ENCODE data around the gene GPX3.

GPX3 gene

DNA sequence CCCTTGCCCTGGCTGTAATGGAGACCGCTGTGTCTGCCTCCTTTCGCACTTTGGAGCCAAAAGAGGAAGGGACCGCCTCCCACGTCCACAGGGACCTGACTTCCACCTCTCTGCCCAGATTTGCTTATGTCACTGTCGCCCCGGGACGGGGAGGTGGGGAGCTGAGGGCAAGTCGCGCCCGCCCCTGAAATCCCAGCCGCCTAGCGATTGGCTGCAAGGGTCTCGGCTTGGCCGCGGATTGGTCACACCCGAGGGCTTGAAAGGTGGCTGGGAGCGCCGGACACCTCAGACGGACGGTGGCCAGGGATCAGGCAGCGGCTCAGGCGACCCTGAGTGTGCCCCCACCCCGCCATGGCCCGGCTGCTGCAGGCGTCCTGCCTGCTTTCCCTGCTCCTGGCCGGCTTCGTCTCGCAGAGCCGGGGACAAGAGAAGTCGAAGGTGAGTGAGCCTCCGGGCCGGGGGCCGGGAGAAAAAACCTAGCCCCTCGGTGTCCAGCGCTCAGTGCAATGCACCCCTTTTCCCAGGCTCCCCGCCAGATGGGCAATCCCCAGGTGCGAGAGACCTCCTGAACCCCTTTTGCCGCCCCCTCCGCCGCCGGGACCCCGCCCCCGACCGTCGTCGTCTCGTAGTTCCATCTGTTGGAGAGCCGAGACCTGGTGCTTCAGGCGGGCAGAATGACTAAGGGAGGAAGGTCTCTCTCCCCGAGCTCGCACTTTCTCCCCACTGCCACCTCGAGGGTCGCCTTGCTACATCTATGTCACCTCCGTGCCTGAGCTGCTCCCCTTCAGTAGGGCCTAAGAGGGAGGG lies at the start of gene GPX3:
Gene GPX3, plus strand, starts transcription at position 288 of the 807 bp plus-strand sequence. Its CDS starts 64 bp downstream, at position 352.
- DNase-seq = no peak

GRCh38 chr5:150978590-150978989 lies 41.8 kb upstream of the GPX3 start:
- no peak for DNase-seq

DNA sequence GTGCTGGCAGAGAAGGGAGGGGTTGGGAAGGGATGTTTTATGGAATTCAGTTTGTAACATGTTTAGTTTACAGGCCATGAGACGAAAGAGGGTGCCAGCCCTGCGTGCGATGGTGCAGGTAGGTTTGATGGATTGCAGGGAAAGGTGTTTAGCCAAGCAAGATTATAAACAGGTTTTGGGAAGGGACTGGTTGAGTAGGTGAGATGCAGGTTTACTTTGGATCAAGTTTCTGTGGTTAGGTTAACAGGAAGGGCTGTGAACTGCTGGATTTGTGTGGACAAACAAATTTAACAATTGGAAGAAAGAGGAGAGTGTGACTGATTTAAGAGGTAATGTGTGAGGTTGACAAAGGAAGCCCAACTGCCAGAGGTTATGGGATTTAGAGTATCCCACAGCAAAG lies 32.6 kb upstream of the GPX3 start:
- DNase-seq = no peak

- no peak for DNase-seq
These were observed 30.7 kb upstream of the GPX3 start for GRCh38 chr5:150989695-150990094.

DNA sequence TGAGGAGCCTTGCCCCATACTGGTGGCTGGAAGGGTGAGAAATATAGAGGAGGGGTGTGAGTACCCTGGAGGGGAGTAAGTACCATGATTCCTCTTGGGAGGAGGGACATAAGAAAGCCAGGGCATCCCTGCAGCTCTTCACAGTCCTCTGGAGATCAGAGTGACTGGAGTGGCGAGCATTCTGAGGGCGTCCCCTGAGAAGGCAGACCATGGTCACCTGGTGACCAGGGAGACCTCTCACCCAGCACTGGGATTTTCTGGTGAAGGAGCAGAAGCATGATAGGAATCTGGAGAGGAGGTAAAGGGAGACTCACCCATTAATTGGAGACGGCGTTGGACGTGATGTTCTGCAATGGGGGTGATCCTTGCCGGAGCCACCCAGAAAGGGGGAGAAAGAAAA lies 27.7 kb upstream of the GPX3 start:
- DNase-seq = no peak

- no peak for DNase-seq
These were observed 27.0 kb upstream of the GPX3 start for GRCh38 chr5:150993422-150993821.

GRCh38 chr5:150993826-150994412 lies 26.5 kb upstream of the GPX3 start:
- DNase-seq = no peak

GRCh38 chr5:150999704-151000442 lies 20.5 kb upstream of the GPX3 start:
- no peak for DNase-seq

GRCh38 chr5:151001436-151001835 lies 19.0 kb upstream of the GPX3 start:
- DNase-seq = no peak

- peak; percentile 20 for DNase-seq
These were observed 18.1 kb upstream of the GPX3 start for GRCh38 chr5:151002250-151002649.

GRCh38 chr5:151002681-151003502 lies 17.5 kb upstream of the GPX3 start:
- no peak for DNase-seq

GRCh38 chr5:151003503-151003860 lies 16.9 kb upstream of the GPX3 start:
- DNase-seq = no peak

GRCh38 chr5:151004499-151004898 lies 15.9 kb upstream of the GPX3 start:
- DNase-seq = no peak

DNA sequence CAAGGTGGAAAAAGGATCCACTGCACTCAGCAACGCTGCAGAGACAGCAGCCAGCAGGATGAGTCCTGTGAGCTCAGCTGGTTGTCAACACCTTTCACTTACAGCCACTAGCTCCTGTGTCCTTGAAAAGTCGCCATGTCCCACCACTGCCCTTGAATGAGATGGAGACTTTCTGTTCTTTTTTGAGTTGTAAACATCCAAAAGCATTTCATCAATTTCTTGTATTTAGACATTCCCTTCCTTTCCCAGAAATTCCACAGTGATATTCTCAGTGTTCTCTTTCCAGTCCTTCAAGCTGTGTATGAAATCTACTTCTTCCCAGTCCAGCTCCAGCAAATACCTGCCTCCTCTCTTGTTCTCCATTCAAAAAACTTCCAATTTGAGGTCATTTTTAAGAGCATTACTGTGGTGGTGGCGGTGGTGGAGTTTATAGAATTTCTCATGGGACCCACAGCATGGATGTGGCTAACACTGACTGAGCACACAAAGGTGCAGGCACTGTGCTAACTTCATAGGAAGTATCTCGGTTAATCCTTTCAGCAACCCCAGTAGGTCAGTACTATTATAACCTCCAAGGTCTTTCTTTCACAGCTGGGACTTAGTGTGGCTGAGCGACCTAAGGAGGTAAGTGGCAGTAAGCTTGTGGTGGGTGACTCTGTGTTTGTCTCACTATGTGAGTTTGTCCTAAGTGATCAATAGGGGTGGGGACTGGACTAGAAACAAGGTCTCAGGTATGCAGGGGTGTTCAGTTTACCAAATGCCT lies 15.0 kb upstream of the GPX3 start:
- DNase-seq = no peak

DNA sequence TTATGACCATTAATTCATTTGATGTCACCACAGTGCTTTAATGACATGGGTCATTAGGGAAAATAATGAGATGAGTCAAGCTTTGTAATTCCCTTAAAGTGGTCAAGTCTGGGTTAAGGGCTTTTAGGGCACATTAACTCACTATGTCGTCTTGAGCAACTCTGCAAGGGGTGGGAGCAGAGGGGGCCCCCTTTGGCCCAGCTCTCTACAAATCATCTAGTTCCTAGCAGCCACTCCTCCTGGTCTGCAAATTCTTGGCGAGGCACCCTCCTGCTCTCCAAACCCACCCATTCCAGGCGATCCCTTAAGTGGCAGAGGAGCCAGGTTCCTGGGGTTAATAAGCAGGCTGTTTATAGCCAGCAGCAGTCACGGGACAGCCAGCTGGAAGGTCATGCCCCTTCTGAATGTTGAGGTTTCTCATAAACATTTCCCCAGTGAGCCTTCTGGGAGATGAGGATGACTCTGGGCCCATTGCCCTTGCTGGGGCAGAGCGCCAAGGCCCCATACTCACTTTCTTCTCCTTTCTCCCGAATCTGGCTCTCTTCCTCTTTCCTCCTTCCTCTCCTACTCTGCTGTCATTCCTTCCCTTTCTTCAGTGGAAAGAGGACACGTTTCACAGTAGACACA lies 14.3 kb upstream of the GPX3 start:
- DNase-seq = no peak

- no peak for DNase-seq
These were observed 13.6 kb upstream of the GPX3 start for GRCh38 chr5:151006704-151007334.

- DNase-seq = no peak
These were observed 12.8 kb upstream of the GPX3 start for GRCh38 chr5:151007430-151008209.

DNA sequence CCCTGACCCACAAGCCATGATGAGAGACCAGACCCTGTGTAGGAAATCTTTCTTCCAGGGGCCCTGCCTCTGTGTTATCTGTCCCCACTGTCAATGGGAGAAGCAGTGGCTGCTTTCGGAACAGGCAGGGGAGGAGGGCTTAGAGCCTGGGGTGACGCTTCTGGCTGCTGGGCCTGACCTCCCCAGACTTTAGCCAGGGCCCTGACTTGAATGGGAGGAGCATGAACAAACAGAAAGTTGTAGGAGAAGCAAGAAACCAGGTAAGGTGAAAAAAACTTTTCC lies 12.2 kb upstream of the GPX3 start:
- no peak for DNase-seq

- DNase-seq = no peak
These were observed 11.5 kb upstream of the GPX3 start for GRCh38 chr5:151008906-151009305.

DNA sequence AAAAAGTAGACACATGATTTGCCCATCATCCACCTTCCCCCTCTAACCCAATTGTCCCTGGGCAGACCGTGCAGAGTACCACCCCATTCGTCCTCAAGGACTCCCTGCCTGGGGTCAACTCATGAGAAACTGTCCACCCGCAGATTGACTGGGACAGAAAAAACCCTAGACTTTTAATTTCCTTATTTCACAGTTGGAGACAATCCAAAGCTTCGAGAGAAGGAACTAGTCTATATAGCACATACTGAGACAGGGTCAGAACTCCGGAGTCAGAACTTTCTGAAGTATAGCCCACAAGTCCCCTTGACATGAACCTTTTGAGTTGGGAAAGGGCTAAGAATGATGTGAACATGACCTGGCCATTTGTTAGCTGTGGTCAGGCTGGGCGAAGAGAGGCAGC lies 7.5 kb upstream of the GPX3 start:
- DNase-seq = no peak

Measured in NCI-H69 (cell line).